Activated naive CD4-positive, alpha-beta T cell treated with anti-CD3 and anti-CD28 coated beads, Interleukin-2, amount 50 U/mL, for 24 hours (primary cell): ENCODE data around the gene NTNG1.

Experiments used
- H3K27ac Mint-ChIP-seq: one replicate; pipeline ENCODE4 v1.8.0; 2021; ENCODE audit warnings: mild to moderate bottlenecking, mixed read lengths
- H3K27me3 Mint-ChIP-seq: one replicate; pipeline ENCODE4 v1.8.0; 2021; ENCODE audit warnings: mixed read lengths
- H3K36me3 Mint-ChIP-seq: one replicate; pipeline ENCODE4 v1.8.0; 2021; ENCODE audit warnings: mixed read lengths
- H3K4me1 Mint-ChIP-seq: one replicate; pipeline ENCODE4 v1.8.0; 2021; ENCODE audit warnings: mixed read lengths
- H3K4me3 Mint-ChIP-seq: one replicate; pipeline ENCODE4 v1.8.0; 2021; ENCODE audit warnings: mild to moderate bottlenecking, mixed read lengths
- H3K9me3 Mint-ChIP-seq: one replicate; pipeline ENCODE4 v1.8.0; 2021; ENCODE audit warnings: mixed read lengths

The NTNG1 gene

DNA sequence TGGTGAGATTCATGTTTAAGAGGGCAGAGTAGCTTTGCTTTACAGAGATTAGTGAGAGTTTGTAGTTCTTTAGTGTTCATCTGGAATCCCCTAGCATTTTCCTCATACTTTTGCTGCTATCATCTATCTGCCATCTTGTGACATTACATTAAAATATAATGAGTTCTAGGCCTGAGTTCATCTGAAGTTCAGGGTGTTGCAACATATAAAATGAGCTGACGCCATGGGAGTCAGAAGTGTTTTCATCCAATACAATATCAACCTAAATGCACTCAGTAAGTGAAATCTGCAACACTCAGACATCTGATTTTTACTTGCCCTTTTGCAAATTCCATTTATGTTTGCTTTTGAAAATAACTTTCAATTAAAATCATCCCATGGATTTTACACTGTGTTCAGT lies 153.8 kb downstream of the NTNG1 start:
- Mint-ChIP-seq H3K36me3 (no peaks in the 10 kb centered on the region), H3K4me3 (no peak overlapping the region), H3K27me3 (peaks cover 3% of the 10 kb centered on the region), H3K9me3 (no peaks in the 10 kb centered on the region), H3K4me1 (no peaks in the 10 kb centered on the region), H3K27ac (no peak overlapping the region)

DNA sequence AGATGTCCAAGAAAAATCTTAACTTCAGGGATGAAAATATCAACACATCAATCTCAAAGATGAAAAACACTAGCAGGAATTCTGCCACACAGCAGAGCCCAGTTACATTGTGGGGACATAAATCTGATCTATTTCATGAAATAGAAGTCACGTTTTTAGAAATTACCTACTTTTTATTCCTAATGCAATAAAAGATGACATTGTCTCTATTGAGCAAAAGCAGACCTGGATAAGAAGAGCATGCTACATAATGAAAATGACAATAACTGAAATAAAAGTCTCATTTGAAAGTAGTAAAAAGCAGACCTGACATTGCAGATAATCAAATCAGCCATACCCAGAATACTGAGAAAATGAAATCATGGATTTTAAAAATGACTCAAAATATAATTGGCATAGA lies 156.8 kb downstream of the NTNG1 start:
- Mint-ChIP-seq H3K36me3 (no peaks in the 10 kb centered on the region), H3K9me3 (no peaks in the 10 kb centered on the region), H3K4me3 (no peak overlapping the region), H3K27ac (no peak overlapping the region), H3K4me1 (no peaks in the 10 kb centered on the region), H3K27me3 (peaks cover 5% of the 10 kb centered on the region)

DNA sequence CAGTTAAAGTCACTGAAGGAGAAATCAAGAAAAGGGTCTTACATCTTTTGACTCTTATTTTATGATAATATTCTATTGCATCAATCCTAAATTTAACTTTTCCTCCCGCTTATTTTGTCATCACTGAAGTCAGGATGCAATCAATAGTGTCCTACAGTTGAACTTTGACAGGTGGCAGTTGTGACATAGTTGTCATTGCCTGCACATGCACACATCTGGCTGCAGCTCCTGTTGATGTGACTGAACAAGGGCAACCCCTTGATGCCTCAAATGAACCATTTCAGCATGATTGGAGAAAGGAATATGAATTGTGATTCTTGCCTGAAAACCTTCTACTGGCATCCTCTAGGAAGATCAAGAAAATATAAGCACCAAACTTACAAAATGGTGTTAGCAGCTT lies 157.7 kb downstream of the NTNG1 start:
- peaks cover 5% of the 10 kb centered on the region for H3K27me3 Mint-ChIP-seq
- H3K4me1 Mint-ChIP-seq, result no peaks in the 10 kb centered on the region
- H3K36me3 Mint-ChIP-seq, result no peaks in the 10 kb centered on the region
- no peak overlapping the region for H3K27ac Mint-ChIP-seq
- H3K4me3 Mint-ChIP-seq, result no peak overlapping the region
- no peaks in the 10 kb centered on the region for H3K9me3 Mint-ChIP-seq

DNA sequence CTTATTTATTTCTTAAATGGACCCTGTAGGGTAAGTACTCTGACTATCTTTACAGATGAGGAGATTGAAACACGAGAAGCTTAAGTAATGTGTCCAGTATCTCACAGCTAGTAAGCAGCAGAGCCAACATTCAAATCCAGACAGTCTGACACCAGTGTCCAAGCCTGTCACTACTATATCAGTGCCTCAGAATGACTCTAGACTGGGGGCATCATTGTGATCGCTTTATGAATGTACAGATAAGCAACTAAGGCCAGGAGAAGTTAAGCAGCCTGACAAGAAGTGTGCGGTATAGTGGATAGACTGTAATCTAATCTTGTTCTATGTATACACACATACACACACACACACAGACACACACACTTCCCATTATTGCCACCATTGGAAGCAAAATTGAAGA lies 158.7 kb downstream of the NTNG1 start:
- Mint-ChIP-seq H3K4me3 (no peak overlapping the region), H3K27ac (no peak overlapping the region), H3K9me3 (no peaks in the 10 kb centered on the region), H3K36me3 (no peaks in the 10 kb centered on the region), H3K4me1 (no peaks in the 10 kb centered on the region), H3K27me3 (peaks cover 5% of the 10 kb centered on the region)

DNA sequence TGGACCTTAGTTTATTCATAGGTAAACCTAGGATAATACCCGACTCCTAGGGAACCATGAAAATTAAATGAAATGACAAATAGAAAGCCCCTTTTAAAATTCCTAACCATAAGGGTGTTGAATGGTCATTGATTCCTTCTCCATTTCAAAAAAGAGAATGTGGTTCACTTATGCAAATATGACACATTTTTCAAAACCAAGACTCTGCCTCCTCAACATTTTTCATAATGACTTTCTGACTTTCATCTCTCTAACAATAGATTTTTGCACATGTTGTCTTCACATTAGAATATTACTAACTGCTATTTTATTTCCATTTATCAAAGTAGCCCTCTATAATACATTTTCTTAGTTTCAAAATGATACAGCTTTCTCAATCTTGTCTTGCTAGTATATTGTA lies 169.1 kb downstream of the NTNG1 start:
- Mint-ChIP-seq H3K9me3 (peaks cover 15% of the 10 kb centered on the region), H3K4me3 (no peak overlapping the region), H3K27ac (no peak overlapping the region), H3K4me1 (no peaks in the 10 kb centered on the region), H3K27me3 (peaks cover 5% of the 10 kb centered on the region), H3K36me3 (no peaks in the 10 kb centered on the region)

DNA sequence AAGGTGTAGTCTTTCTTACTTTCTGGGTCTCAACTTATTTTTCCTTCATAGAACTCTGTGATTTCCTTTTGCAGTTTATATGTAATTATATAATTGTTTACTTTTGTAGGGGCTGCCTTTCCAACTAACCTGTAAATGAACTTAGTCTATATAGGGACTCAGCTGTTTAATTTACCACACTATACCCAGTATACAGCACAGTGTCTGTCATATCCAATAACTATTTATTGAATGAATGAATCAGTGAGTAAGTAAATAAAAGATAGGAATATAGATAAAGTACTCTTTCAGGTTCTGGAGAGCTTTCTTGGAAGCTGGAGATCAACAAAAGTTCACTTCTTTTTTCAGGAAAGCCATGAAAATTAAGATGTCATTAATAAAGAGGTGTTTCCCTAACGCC lies 174.8 kb downstream of the NTNG1 start:
- no peaks in the 10 kb centered on the region for H3K27me3 Mint-ChIP-seq

DNA sequence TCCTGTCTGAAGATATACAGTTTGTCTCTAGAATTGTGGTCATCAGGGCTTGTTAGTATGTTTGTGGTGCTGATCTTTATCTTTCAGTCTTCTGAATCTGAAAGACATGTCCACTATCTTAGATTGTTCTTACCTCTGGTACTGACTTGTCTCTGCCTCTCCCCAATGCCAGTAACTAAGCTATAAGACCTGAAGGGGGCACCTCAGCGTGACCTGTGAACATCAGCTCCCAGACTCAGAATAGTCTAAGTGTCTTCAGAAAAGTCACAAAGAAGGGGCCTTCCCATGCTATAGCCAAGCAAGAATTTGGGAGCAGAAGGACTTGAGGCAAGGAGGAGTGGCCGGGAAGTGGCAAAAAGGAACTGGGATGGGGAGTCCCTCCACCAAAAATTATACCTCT lies 178.1 kb downstream of the NTNG1 start:
- Mint-ChIP-seq H3K27me3 (no peaks in the 10 kb centered on the region), H3K4me3 (no peak overlapping the region), H3K27ac (no peak overlapping the region), H3K9me3 (no peaks in the 10 kb centered on the region), H3K4me1 (no peaks in the 10 kb centered on the region), H3K36me3 (no peaks in the 10 kb centered on the region)

More for the DNA sequence above, 174.8 kb downstream of the NTNG1 start:
- H3K4me1 Mint-ChIP-seq, result no peaks in the 10 kb centered on the region
- no peak overlapping the region for H3K27ac Mint-ChIP-seq
- no peak overlapping the region for H3K4me3 Mint-ChIP-seq
- no peaks in the 10 kb centered on the region for H3K9me3 Mint-ChIP-seq
- no peaks in the 10 kb centered on the region for H3K36me3 Mint-ChIP-seq

DNA sequence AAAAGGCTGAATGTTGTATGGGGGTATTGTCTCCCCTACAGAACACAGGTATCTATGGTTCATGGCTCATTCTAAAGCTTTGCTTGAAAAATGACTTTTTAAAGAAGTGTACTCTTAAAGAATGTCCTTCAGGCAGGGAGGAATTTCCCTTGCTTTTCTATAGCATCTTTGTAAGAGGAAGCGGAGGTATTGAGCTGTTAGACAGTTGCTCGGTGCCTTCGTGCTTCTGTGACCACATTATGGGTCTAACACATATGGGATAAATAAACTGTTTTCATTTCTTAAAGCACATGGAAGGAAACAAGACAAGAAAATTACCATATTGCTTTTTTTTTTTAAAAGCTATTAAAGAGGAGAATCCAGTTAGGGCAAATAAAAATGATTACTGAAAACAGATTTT lies 182.9 kb downstream of the NTNG1 start:
- no peaks in the 10 kb centered on the region for H3K36me3 Mint-ChIP-seq

DNA sequence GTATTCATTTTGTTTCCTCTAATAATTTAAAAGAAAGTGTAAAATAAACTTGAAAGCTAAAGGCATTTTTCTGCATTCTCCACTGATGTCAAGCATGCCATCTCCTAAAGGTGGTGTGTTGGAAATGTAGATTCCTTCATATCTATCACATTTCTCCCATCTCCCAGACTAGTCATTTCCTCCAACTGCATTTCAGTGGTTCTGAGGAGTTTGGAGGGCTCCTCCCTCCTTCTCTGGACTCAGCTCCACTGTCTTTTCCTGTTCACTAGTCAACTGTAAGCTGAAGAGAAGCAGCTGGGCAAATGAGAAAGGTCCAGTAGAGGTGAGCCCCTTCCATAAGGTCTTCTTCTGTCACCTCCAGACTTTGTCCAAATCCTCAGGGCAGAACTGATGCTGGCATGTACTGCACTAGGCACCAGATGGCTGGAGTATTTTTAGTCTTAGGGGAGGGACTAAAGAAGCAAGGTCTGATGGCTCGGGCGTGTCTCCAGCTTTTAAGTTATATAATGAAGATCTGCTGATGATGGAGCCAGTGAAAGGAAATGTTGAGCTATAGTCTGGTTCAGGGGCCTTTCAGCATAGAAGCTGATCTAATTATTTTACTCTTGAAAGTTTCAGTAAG lies 186.1 kb downstream of the NTNG1 start:
- no peak overlapping the region for H3K4me3 Mint-ChIP-seq
- no peaks in the 10 kb centered on the region for H3K36me3 Mint-ChIP-seq
- H3K27ac Mint-ChIP-seq, result no peak overlapping the region
- H3K4me1 Mint-ChIP-seq, result no peaks in the 10 kb centered on the region
- H3K9me3 Mint-ChIP-seq, result no peaks in the 10 kb centered on the region
- H3K27me3 Mint-ChIP-seq, result peaks cover 2% of the 10 kb centered on the region

More for the DNA sequence above, 182.9 kb downstream of the NTNG1 start:
- H3K27me3 Mint-ChIP-seq, result no peaks in the 10 kb centered on the region
- no peak overlapping the region for H3K4me3 Mint-ChIP-seq
- no peak overlapping the region for H3K27ac Mint-ChIP-seq
- no peaks in the 10 kb centered on the region for H3K4me1 Mint-ChIP-seq
- H3K9me3 Mint-ChIP-seq, result no peaks in the 10 kb centered on the region

DNA sequence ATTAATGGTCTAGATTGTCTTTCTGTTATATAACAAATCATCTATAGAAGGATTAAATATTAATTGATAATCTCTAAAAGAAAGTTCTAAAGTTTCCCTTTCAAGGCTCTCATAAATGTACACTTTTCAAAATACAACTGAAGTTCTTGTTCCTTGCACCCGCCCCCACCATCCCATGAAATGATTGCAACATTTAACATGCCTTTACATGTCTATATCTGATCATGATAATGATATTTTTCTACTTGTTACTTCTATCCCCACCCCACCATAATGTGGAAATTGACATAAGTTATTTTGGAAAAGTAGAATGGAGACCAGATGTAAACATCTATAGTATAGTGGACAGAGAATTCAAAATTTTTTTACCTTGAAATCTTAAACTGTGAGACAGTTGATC lies 186.6 kb downstream of the NTNG1 start:
- peaks cover 2% of the 10 kb centered on the region for H3K27me3 Mint-ChIP-seq
- H3K9me3 Mint-ChIP-seq, result no peaks in the 10 kb centered on the region
- H3K4me1 Mint-ChIP-seq, result no peaks in the 10 kb centered on the region
- no peaks in the 10 kb centered on the region for H3K36me3 Mint-ChIP-seq
- H3K4me3 Mint-ChIP-seq, result no peak overlapping the region
- no peak overlapping the region for H3K27ac Mint-ChIP-seq

DNA sequence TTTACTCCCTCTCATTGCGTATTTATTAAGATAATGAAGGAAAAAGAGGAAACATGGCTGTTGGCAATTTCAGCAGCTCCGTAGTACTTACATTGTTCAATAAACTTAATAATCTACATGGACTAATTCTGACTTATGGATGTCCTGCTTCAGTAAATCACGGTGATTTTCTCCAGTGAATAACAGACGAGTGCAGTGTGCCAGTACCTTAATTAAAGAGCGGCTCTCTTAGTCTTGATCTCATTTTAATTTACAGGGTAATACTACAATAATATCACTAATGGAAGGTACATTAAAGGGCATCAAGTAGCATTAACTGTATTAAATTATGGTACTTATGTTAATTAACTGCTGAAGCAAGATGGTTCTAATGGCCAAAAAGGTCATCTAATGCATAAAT lies 187.2 kb downstream of the NTNG1 start:
- no peak overlapping the region for H3K4me3 Mint-ChIP-seq
- no peak overlapping the region for H3K27ac Mint-ChIP-seq
- no peaks in the 10 kb centered on the region for H3K4me1 Mint-ChIP-seq
- no peaks in the 10 kb centered on the region for H3K36me3 Mint-ChIP-seq
- peaks cover 2% of the 10 kb centered on the region for H3K27me3 Mint-ChIP-seq
- no peaks in the 10 kb centered on the region for H3K9me3 Mint-ChIP-seq

DNA sequence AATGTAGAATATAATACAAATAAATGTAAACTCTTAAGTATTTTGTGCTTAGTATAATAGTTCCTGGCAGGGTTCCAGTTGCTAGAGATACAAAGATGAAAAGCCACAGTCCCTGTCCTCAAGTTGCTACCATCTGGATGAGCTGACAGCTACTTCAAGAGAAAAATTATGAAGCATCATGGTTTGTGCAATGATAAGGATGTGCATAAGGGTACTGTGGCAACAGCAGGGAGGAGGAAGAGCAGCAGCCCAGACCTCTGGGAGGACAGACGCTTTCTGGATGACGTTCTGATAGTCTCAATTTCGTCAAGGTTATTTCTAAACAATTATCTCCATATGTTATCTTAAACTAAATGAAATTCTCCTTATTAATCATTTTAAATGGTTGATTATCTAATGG lies 198.9 kb downstream of the NTNG1 start:
- H3K4me1 Mint-ChIP-seq, result no peaks in the 10 kb centered on the region
- H3K27me3 Mint-ChIP-seq, result peaks cover 1% of the 10 kb centered on the region
- no peaks in the 10 kb centered on the region for H3K36me3 Mint-ChIP-seq
- H3K27ac Mint-ChIP-seq, result no peak overlapping the region
- H3K4me3 Mint-ChIP-seq, result no peak overlapping the region
- no peaks in the 10 kb centered on the region for H3K9me3 Mint-ChIP-seq

DNA sequence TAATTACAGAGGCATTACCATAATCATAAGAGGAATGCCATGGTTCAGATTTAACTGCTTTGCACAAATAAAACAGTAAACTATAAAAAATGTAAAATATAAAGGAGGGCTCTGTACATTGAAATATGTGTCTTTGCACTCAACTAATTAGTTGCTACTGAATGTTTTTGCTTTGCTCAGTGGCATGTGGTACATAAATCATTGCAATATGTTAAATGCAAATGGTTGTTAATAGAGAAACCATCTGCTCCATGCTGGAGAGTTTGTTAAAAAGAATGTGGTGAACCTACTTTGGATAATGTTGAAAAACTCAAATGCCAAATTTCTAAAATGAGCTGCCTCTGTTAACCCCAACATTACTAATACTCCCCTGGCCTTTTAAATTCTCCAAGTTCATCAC lies 201.5 kb downstream of the NTNG1 start:
- no peaks in the 10 kb centered on the region for H3K36me3 Mint-ChIP-seq

DNA sequence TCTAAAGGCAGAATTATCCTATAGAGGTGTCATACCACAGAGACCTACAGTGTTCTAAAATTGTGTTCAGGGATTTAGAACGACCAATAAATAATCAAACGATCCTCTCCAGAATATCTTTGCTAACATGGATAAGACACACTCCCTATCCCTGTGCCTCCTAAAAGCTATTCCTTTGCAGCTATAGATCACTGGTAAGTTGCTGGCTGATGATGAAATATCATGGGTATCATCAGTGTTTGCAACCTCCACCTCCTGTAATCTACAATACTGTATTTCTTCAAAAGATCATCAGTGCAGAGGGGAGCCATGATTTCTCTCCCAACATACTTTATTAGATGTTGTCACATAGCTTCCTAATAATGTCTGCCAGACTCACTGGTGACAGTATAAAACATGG lies 201.9 kb downstream of the NTNG1 start:
- H3K27ac Mint-ChIP-seq, result no peak overlapping the region
- H3K27me3 Mint-ChIP-seq, result peaks cover 1% of the 10 kb centered on the region
- H3K36me3 Mint-ChIP-seq, result no peaks in the 10 kb centered on the region
- H3K9me3 Mint-ChIP-seq, result no peaks in the 10 kb centered on the region
- no peaks in the 10 kb centered on the region for H3K4me1 Mint-ChIP-seq
- no peak overlapping the region for H3K4me3 Mint-ChIP-seq

More for the DNA sequence above, 201.5 kb downstream of the NTNG1 start:
- H3K4me3 Mint-ChIP-seq, result no peak overlapping the region
- peaks cover 1% of the 10 kb centered on the region for H3K27me3 Mint-ChIP-seq
- no peaks in the 10 kb centered on the region for H3K4me1 Mint-ChIP-seq
- no peaks in the 10 kb centered on the region for H3K9me3 Mint-ChIP-seq
- H3K27ac Mint-ChIP-seq, result no peak overlapping the region

DNA sequence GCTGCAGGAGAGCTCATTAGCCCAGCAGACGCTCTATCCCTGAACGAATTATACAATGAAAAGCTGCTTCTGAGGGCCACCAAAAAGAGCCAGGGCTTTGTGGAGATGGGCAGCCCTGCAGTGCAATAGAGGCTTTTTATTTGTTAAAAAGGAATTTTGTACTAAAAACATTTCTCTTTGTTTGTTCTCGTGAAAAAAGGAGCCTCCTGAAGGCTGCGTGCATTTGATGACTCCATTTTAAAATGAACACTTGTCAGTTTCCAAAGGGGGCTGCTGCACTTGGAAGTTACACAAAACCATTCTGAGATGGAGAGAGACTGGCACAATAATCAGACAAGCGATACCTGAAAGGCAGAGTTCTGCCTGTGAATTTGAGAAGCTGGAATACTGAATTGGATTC lies 202.8 kb downstream of the NTNG1 start:
- no peaks in the 10 kb centered on the region for H3K4me1 Mint-ChIP-seq
- no peaks in the 10 kb centered on the region for H3K36me3 Mint-ChIP-seq
- peaks cover 1% of the 10 kb centered on the region for H3K27me3 Mint-ChIP-seq
- H3K27ac Mint-ChIP-seq, result no peak overlapping the region
- H3K9me3 Mint-ChIP-seq, result no peaks in the 10 kb centered on the region
- no peak overlapping the region for H3K4me3 Mint-ChIP-seq

DNA sequence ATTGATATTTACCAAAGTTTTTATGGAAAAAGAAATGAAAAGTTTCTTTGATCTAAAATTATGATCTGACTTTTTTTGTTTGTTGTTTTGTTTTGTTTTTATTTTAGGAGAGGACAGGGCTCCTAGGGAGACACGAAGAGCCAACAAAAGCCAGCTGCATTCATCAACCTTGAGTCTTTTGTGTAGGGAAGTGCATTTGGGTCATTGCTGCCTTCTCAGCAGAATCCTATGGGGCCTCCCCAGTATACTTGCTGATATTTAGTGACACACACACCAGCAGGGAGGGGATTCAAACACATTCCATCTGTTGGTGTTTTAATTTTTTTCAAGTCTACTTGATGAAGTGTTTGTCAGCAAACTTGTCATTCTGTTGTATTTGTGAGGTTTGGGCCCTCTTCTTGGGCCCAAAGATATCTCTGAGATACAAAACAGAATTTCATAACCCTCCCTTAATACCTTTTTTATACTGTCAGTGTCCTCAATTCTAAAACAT lies 203.5 kb downstream of the NTNG1 start:
- no peak overlapping the region for H3K27ac Mint-ChIP-seq
- peaks cover 1% of the 10 kb centered on the region for H3K27me3 Mint-ChIP-seq
- no peaks in the 10 kb centered on the region for H3K4me1 Mint-ChIP-seq
- no peak overlapping the region for H3K4me3 Mint-ChIP-seq
- H3K9me3 Mint-ChIP-seq, result no peaks in the 10 kb centered on the region
- no peaks in the 10 kb centered on the region for H3K36me3 Mint-ChIP-seq

DNA sequence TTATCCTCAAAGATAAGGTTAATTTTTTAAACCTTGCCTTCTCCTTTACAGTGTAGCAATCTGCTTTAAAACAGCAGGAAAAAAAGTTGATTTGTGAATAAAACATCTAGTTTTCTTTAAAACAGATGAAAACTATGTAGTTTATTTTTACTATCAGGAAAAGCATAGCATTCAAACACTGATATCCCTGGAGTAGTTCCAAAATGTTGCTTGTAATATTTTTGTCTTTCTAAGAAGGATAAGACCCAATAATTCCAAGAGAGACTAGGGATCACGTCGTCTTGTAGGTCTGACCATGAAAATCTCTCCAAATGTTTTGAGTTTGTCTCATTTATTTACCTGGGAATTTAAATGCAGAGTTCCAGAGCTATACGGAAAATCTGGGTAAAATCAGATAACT lies 204.0 kb downstream of the NTNG1 start:
- no peaks in the 10 kb centered on the region for H3K4me1 Mint-ChIP-seq
- no peaks in the 10 kb centered on the region for H3K36me3 Mint-ChIP-seq
- no peak overlapping the region for H3K27ac Mint-ChIP-seq
- no peak overlapping the region for H3K4me3 Mint-ChIP-seq
- H3K27me3 Mint-ChIP-seq, result peaks cover 1% of the 10 kb centered on the region
- H3K9me3 Mint-ChIP-seq, result no peaks in the 10 kb centered on the region
